Calu3 (cell line): Measurements from ENCODE around the gene WASHC3. TPM values are rescaled to one million over a fixed set of nuclear protein-coding genes. Genes with fewer than 3 reads are reported as not detected.

Experiments used
- Bru-seq: library from RNA; stranded (reverse); fragments of 400-500 nt; gene quantifications from one replicate; lab custom pipeline; 2021; lab: Mats Ljungman, UMichigan
- BruChase-seq, 2 experiments: library from RNA; stranded (reverse); fragments of 400-500 nt; gene quantifications; one replicate each; lab custom pipeline; 2021; lab: Mats Ljungman, UMichigan
- BruUV-seq: library from RNA; stranded (reverse); fragments of 400-500 nt; replicated peaks from 2 replicates; lab custom pipeline; 2021; lab: Mats Ljungman, UMichigan
- CTCF ChIA-PET: fragments of 300-600 bp; sonication (Branson Sonifier 250); formaldehyde crosslinking; loops from one replicate; lab custom pipeline; 2022; ENCODE audit warnings: antibody characterized with exemption; lab: Charles Lee
- DNase-seq: peaks from one replicate; pipeline ENCODE4 v3.0.0; 2022
- H3K27ac Mint-ChIP-seq: one replicate; pipeline ENCODE4 v1.8.0; 2022; ENCODE audit warnings: mixed read lengths; ENCODE audit not compliant: unreplicated experiment
- H3K27me3 Mint-ChIP-seq: one replicate; pipeline ENCODE4 v1.8.0; 2022; ENCODE audit warnings: mixed read lengths; ENCODE audit not compliant: unreplicated experiment
- H3K36me3 Mint-ChIP-seq: one replicate; pipeline ENCODE4 v1.8.0; 2022; ENCODE audit warnings: mild to moderate bottlenecking, moderate library complexity, mixed read lengths; ENCODE audit not compliant: insufficient read depth, unreplicated experiment
- H3K4me1 Mint-ChIP-seq: one replicate; pipeline ENCODE4 v1.8.0; 2022; ENCODE audit warnings: mild to moderate bottlenecking, low read depth, mixed read lengths; ENCODE audit not compliant: unreplicated experiment
- H3K4me3 Mint-ChIP-seq: one replicate; pipeline ENCODE4 v1.8.0; 2022; ENCODE audit warnings: mild to moderate bottlenecking, low read depth, moderate library complexity, mixed read lengths; ENCODE audit not compliant: unreplicated experiment
- H3K9me3 Mint-ChIP-seq: one replicate; pipeline ENCODE4 v1.8.0; 2022; ENCODE audit warnings: low read depth, mixed read lengths; ENCODE audit not compliant: unreplicated experiment
- intact Hi-C: fragments of 100-400 bp; cut with micrococcal nuclease; formaldehyde crosslinking; loops from one replicate; pipeline ENCODE4 v1.10.0; 2022; ENCODE audit not compliant: unreplicated experiment
- long read RNA-seq: library from polyadenylated mRNA; stranded (forward); transcript quantifications from one replicate; pipeline ENCODE4 v2.0.0, GENCODE V29; 2022
- total RNA-seq: library from RNA; stranded (reverse); gene quantifications from 2 replicates; pipeline ENCODE4 v1.2.3, GENCODE V29; 2022
- TF ChIP-seq, protein P1 (sequence below): fragments of 200-600 bp; IDR thresholded peaks from one replicate; pipeline ENCODE4 v1.8.0; 2022; ENCODE audit warnings: antibody characterized with exemption; ENCODE audit not compliant: unreplicated experiment

Gene WASHC3, protein sequence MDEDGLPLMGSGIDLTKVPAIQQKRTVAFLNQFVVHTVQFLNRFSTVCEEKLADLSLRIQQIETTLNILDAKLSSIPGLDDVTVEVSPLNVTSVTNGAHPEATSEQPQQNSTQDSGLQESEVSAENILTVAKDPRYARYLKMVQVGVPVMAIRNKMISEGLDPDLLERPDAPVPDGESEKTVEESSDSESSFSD
- total RNA-seq (34.3 and 36.0 TPM in 2 replicates), Bru-seq, nascent RNA (percentile 71 among the genes with signal in this experiment), BruChase-seq, experiment 1, labeled RNA remaining after a 6-hour chase (percentile 59 among the genes with signal in this experiment), BruChase-seq, experiment 2, labeled RNA remaining after a 2-hour chase (percentile 58 among the genes with signal in this experiment)
- long read RNA-seq, transcript WASHC3-201 (7 exons, 916 nt) = major isoform, 36 of 53 reads
- long read RNA-seq, partial matches to known transcripts = 0 of 53 reads
- long read RNA-seq, other reads (novel, unspliced or antisense) = 10 of 53 reads

DNA sequence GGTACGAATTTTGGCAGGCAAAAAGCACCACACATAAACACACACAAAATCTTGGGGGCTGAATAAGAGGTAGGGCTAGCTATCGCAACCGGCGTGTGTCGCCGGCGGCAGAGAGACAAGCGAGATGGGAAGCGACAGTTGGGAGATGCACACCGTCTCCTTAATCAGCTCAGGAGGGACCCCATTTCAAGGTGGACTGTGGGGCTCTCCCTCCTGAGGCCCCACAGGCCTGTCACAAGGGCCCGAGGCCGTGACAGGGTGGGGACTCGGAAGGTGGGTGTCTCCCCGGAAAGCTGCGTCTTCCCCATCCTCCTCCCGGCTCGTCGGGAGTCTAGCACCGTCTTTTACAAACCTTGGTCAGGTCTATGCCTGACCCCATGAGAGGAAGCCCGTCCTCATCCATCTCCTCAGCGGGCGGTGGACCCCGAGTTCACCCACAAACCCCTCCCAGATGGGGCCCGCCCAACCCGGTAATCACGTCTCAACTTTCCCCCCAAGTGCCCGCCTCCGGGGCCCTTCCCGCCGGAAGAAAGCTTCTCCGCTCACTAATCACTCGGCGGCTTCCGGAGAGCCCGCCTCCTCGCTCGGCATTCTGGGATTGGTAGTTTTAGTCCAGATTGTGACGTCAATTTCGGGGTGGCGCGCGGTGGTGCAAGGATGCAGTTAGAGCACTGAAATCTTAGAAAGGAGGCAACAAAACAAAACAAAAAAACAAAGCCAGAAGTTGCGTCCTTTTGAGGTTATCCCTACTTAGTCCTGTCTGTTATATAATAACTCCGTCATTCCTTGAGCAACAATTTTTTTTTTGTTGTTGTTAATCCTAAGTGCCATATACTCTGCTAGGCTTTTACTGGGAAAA lies at the start of gene WASHC3:
TSS of gene WASHC3 (minus strand) at position 432 of the 859 bp plus-strand sequence. CDS start at position 403, 29 bp downstream.
- peak within 1 kb of the TSS; percentile 90 for H3K4me3 Mint-ChIP-seq

DNA sequence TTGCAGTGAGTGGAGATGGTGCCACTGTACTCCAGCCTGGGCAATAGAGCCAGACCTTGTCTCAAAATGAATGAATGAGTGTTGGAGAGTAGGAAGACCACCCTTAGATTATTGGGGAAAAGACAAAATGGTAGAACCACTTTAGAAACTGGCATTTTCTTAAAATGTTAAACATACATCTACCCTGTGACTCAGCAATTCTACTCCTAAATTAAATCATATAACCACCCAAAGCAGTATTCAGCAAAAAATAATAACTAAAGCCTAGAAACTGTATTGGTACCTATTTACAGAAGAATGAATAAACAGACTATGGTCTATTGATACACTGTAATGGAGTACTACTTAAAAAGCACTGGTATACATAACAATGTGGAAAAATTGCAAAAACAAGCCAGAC lies 49.0 kb upstream of the WASHC3 start:
- TF ChIP-seq, protein P1, sequence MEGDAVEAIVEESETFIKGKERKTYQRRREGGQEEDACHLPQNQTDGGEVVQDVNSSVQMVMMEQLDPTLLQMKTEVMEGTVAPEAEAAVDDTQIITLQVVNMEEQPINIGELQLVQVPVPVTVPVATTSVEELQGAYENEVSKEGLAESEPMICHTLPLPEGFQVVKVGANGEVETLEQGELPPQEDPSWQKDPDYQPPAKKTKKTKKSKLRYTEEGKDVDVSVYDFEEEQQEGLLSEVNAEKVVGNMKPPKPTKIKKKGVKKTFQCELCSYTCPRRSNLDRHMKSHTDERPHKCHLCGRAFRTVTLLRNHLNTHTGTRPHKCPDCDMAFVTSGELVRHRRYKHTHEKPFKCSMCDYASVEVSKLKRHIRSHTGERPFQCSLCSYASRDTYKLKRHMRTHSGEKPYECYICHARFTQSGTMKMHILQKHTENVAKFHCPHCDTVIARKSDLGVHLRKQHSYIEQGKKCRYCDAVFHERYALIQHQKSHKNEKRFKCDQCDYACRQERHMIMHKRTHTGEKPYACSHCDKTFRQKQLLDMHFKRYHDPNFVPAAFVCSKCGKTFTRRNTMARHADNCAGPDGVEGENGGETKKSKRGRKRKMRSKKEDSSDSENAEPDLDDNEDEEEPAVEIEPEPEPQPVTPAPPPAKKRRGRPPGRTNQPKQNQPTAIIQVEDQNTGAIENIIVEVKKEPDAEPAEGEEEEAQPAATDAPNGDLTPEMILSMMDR = no peak
- peaks cover 25% of the 10 kb centered on the region for H3K36me3 Mint-ChIP-seq
- no peak overlapping the region for H3K27ac Mint-ChIP-seq
- BruUV-seq = no TSS peak
- H3K4me1 Mint-ChIP-seq = no peaks in the 10 kb centered on the region
- intact Hi-C loops = no loop called here
- CTCF ChIA-PET = no interaction called here
- no peaks in the 10 kb centered on the region for H3K27me3 Mint-ChIP-seq
- no peak for DNase-seq
- peaks cover 5% of the 10 kb centered on the region for H3K9me3 Mint-ChIP-seq
- no peak overlapping the region for H3K4me3 Mint-ChIP-seq

More for the DNA sequence above, at the start of gene WASHC3:
- TF ChIP-seq, protein P1 = no peak
- BruUV-seq = TSS peak; percentile 52
- no peaks in the 10 kb centered on the region for H3K9me3 Mint-ChIP-seq
- intact Hi-C loops = loop anchor here (1.0 to 10.0 kb wide), 2 partner anchors 121 to 287 kb away; no protein-coding TSS in a partner anchor
- peaks cover 22% of the 10 kb centered on the region for H3K36me3 Mint-ChIP-seq
- H3K4me1 Mint-ChIP-seq = peaks cover 8% of the 10 kb centered on the region
- H3K27ac Mint-ChIP-seq = peak within 1 kb of the TSS; percentile 71
- CTCF ChIA-PET = interaction anchor here (0.7 to 1.3 kb wide), 4 partner anchors 13 to 231 kb away, joined by 3 to 6 read pairs (median 3); partner anchors contain the start of gene GNPTAB
- H3K27me3 Mint-ChIP-seq = no peaks in the 10 kb centered on the region
- DNase-seq = peak; percentile 95

DNA sequence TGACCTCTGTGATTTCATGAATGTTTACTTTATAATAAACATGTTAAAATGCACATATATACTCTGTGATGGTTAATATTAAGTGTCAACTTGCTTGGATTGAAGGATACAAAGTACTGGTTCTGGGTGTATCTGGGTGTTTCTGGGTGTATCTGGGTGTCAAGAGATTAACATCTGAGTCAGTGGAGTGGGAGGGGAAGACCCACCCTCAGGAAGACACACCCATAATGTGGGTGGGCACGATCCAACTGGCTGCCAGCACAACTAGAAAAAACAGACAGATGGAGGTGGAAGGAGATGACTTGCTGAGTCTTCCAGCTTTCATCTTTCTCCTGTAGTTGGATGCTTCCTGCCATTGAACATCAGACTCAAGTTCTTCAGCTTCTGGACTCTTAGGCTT lies 46.2 kb upstream of the WASHC3 start:
- H3K27me3 Mint-ChIP-seq = no peaks in the 10 kb centered on the region
- no TSS peak for BruUV-seq
- no peak overlapping the region for H3K4me3 Mint-ChIP-seq
- no peaks in the 10 kb centered on the region for H3K4me1 Mint-ChIP-seq
- H3K9me3 Mint-ChIP-seq = peaks cover 5% of the 10 kb centered on the region
- DNase-seq = no peak
- H3K27ac Mint-ChIP-seq = no peak overlapping the region
- H3K36me3 Mint-ChIP-seq = peaks cover 34% of the 10 kb centered on the region
- intact Hi-C loops = no loop called here
- CTCF ChIA-PET = no interaction called here
- TF ChIP-seq, protein P1 = no peak

DNA sequence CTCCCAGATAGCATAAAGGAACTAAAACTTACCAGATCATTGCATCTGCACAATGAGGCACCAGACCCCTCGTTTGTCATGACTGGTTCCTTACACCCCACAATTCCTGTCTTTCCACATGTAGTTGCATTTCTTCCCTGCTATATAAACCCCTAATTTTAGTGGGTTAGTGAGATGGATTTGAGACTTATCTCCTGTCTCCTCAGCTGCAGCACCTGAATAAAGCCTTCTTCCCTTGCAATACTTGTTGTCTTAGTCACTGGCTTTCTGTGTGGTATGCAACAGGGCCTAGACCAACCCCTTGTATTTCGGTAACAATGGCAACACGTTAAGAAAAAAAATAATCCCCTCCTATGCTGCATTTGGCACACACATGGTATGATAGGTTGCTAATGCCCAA lies 45.1 kb upstream of the WASHC3 start:
- CTCF ChIA-PET = no interaction called here
- no TSS peak for BruUV-seq
- H3K4me1 Mint-ChIP-seq = no peaks in the 10 kb centered on the region

More for the DNA sequence above, 45.1 kb upstream of the WASHC3 start:
- Mint-ChIP-seq H3K27me3 (no peaks in the 10 kb centered on the region), H3K36me3 (peaks cover 41% of the 10 kb centered on the region), H3K27ac (no peak overlapping the region), H3K4me3 (no peak overlapping the region), H3K9me3 (peaks cover 5% of the 10 kb centered on the region)
- TF ChIP-seq, protein P1 = no peak
- no peak for DNase-seq
- intact Hi-C loops = no loop called here
